Mononuclear cell (primary cell): ENCODE data around the gene EXOC4. TPM values are rescaled to one million over a fixed set of nuclear protein-coding genes. Genes with fewer than 3 reads are reported as not detected.

ENCODE experiments used
- H3K27me3 ChIP-seq: 2 replicates; pipeline ENCODE4 v1.6.0; 2011; ENCODE audit warnings: low read length, control low read depth; ENCODE audit not compliant: insufficient read depth
- H3K4me1 ChIP-seq: 2 replicates; pipeline ENCODE4 v1.5.1; 2011; ENCODE audit warnings: mild to moderate bottlenecking, low read length, control low read depth; ENCODE audit not compliant: insufficient read depth
- H3K4me3 ChIP-seq: 2 replicates; pipeline ENCODE4 v1.5.1; 2011; ENCODE audit warnings: mild to moderate bottlenecking, low read length, moderate library complexity
- H3K9me3 ChIP-seq: 2 replicates; pipeline ENCODE4 v1.5.1; 2011; ENCODE audit warnings: low read depth, mild to moderate bottlenecking, control low read depth, low read length
- total RNA-seq: library from RNA; depleted of rRNA; stranded (reverse); fragments of >200 nt; gene quantifications from one replicate; pipeline ENCODE4 v1.2.3, GENCODE V29; 2012

Gene EXOC4
- total RNA-seq, 1 donor = 106 TPM

DNA sequence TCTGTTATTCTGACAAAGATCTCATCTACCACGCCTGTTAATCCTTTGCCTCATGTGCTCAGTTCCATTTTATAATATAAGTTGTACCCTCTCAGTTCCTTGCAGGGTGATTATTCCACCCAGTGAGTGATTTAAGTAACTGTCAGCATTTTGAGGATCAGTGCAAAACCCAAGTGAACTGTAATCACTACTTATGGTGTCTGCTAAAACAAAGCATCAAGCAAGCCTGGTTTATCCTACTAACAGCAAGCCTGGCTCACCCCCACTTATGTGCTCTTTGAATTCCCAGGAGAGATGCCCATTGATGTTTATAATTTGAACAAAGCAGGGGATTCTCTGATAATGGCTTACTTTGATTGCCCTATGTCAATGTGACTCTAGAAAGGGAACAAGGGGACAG is 687.5 kb downstream of the EXOC4 start:
- H3K9me3 ChIP-seq = no peaks in the 10 kb centered on the region
- H3K4me1 ChIP-seq = no peaks in the 10 kb centered on the region
- no peaks in the 10 kb centered on the region for H3K27me3 ChIP-seq
- no peak overlapping the region for H3K4me3 ChIP-seq

DNA sequence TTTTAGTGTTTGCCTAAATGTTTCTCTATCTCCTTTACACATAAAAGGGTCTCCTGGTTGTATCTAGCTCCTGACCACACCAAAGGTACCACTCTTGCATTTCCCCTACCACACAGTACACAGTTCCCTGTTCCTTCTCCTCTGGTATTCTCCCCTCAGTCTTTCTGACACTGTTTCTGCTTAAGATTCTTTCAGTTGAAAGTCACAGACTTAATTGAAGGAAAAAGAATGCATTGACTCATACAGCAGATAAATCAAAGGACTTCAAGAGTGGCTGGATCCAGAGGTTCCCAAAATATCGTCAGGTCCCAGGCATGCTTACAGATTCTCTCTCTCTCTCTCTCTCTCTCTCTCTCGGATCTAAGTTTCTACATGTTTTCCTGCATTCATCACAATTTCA is 688.6 kb downstream of the EXOC4 start:
- Histone ChIP-seq H3K4me3 (no peak overlapping the region), H3K27me3 (no peaks in the 10 kb centered on the region), H3K4me1 (no peaks in the 10 kb centered on the region), H3K9me3 (no peaks in the 10 kb centered on the region)

DNA sequence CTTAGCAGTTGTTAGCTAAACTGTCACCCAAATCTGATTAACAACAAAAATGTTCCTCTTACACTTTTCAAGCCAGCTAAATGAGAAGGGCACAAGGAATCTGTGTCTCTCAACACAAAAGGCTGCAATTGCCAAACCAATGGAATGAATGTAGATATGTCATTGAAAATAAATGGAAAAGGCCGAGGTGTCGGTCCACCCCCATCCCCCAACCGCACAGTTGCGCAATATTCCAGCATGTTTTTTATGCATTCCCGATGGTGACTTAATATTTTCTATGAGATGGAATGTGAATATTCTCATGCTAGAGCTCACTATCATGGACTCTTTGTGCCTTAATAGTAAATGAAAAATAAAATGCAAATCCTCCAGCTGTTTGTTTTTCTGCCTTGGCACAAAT is 692.6 kb downstream of the EXOC4 start:
- Histone ChIP-seq H3K9me3 (no peaks in the 10 kb centered on the region), H3K4me3 (no peak overlapping the region), H3K4me1 (no peaks in the 10 kb centered on the region), H3K27me3 (no peaks in the 10 kb centered on the region)

DNA sequence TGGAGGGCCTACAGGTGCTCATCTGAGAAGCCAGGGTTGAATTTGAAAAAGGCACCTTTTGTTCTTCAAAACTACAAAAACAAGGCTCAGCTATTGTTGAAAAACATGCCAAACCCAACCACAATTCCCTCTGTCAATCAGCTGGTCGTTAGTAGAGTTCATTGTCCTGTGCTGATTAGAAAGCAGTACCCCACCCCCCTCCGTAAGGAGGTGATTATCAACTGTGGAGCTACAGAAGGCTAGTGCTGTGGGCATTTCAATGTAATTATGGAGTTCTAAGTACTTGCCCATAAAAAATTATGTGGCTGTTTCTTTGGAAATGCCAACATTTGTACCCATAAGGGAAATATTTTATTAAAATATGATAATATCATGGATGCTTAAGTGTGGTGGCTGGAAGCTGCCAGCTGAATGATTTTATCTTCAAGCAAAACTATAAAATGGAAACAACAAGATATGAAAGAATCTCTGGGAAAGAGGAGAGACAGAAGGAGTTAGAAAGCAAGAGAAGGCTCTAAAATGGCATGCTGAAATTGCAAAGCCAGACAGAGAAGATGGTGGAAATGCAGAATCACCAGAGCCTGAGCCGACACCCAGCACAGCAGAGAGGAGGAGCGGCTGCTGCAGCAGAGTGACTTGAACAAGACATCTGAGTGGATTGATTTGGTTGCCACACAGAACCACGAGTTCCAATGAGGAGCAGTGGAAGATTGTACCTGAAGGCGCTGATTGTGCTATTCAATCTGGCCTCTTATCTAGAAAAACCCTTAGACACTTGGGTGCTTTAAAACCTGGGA is 694.8 kb downstream of the EXOC4 start:
- Histone ChIP-seq H3K4me1 (no peaks in the 10 kb centered on the region), H3K4me3 (no peak overlapping the region), H3K27me3 (no peaks in the 10 kb centered on the region), H3K9me3 (no peaks in the 10 kb centered on the region)

DNA sequence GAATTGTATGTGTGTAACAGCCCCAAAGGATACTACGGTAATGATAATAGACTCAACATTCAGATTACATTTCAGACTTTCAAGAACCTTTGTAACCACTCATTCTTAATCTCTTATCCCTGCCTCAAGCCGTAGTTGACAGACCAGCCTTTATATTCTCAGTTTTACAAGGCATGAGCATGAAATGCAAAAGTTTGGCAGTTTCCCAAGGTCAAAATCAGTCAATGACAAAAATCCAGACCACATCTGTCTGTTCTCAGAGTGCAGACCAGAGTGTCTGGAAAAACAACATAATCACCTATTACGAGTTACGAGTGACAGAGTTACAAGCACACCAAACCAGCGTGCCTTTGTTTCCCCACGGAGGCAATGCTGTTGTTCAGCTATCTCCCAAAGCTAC is 695.7 kb downstream of the EXOC4 start:
- H3K4me3 ChIP-seq = no peak overlapping the region
- H3K4me1 ChIP-seq = no peaks in the 10 kb centered on the region
- H3K27me3 ChIP-seq = no peaks in the 10 kb centered on the region
- H3K9me3 ChIP-seq = no peaks in the 10 kb centered on the region

DNA sequence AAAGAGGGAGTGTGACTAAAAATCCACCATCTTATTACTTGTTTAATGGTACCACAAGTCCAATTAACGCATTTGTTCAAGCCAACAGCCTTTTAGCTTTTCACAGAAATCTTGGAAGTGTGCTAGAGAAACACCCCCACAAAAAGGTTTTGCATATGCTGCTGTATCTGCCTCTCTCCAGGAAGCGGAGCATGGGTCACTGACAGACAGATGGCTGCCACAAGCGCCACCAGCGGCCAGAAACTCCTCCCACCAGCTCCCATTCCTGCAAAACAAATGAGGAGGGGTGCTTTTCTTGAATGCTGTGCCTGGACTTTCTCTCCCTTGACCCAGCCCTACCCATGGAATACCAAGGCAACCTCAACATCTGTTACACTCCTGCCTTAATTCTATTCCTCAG is 698.0 kb downstream of the EXOC4 start:
- Histone ChIP-seq H3K4me3 (no peak overlapping the region), H3K4me1 (no peaks in the 10 kb centered on the region), H3K27me3 (no peaks in the 10 kb centered on the region), H3K9me3 (no peaks in the 10 kb centered on the region)

DNA sequence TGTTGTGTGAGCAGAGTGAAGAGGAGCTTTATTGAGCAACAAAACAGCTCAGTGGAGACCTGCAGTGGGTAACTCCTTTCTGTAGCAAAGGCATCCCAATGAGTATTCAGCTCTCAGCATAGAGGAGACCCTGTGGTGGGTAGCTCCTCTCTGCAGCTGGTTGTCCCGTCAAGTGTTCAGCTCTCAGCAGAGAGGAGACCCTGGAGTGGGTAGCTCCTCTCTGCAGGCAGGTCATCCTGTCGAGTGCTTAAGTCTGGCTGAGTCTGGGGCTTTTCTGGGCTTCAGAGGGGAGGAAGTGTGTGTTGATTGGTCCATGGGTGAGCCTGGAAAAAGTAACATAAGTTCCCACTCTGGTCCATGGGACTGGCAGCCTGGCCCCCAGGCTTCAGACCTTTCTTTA is 702.3 kb downstream of the EXOC4 start:
- Histone ChIP-seq H3K4me3 (no peak overlapping the region), H3K27me3 (no peaks in the 10 kb centered on the region), H3K9me3 (no peaks in the 10 kb centered on the region), H3K4me1 (no peaks in the 10 kb centered on the region)

DNA sequence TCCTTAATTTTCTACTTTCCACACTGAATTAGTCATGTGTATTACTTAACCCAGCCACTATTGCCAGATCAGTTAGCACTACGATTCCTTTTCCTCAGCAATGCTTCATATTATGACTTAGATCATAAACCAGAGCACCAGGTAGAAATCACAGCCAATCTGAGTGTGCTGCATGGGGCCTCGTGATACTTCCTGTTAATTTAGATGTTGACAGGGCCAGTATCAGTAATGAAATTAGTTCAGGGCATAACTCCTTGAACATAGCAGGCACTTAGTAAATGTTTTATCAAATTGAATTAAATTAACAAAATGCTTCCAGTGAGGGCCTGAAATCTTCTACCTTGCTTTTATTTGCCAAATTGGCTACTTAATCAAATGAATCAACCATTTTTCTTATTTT is 705.0 kb downstream of the EXOC4 start:
- Histone ChIP-seq H3K27me3 (no peaks in the 10 kb centered on the region), H3K4me1 (no peaks in the 10 kb centered on the region), H3K4me3 (no peak overlapping the region), H3K9me3 (no peaks in the 10 kb centered on the region)

DNA sequence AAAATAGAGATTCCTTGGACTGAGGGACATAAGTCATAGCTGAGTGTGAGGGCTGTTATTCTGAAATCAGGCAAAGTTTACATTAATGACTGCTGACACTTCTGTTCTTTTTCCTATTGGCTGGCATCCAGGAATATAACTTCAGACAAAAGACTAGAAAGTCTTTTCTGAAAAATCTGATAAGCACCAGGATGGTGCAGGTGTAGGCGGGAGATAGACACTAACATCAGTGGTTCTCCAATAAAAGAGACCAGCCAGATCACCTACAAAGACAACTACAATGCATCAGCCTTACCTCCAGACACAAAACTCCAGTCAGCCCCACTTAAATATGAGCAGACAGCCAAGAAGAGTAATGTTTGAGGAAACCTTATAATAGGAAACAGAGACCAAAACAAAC is 705.9 kb downstream of the EXOC4 start:
- Histone ChIP-seq H3K27me3 (no peaks in the 10 kb centered on the region), H3K4me1 (no peaks in the 10 kb centered on the region), H3K4me3 (no peak overlapping the region), H3K9me3 (no peaks in the 10 kb centered on the region)

DNA sequence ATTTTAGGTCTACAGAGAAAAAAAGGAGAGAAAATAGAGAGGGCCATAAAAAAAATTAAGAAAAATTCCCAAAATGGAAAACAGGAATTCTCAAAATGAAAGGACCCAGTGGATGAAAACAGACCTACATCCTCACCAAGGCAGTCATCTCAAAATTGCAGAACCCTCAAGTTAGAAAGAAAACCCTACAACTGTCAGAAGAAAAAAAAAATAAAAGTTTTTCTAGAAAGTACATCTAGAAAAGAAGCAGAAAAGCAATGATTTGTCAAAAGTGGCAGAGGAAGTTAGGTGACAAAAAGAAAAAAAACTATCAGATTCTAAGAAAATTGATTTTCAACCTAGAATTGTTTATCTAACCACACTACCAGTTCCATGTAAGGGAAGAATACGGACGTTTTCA is 706.6 kb downstream of the EXOC4 start:
- H3K4me1 ChIP-seq = no peaks in the 10 kb centered on the region
- no peak overlapping the region for H3K4me3 ChIP-seq
- H3K9me3 ChIP-seq = no peaks in the 10 kb centered on the region
- H3K27me3 ChIP-seq = no peaks in the 10 kb centered on the region

DNA sequence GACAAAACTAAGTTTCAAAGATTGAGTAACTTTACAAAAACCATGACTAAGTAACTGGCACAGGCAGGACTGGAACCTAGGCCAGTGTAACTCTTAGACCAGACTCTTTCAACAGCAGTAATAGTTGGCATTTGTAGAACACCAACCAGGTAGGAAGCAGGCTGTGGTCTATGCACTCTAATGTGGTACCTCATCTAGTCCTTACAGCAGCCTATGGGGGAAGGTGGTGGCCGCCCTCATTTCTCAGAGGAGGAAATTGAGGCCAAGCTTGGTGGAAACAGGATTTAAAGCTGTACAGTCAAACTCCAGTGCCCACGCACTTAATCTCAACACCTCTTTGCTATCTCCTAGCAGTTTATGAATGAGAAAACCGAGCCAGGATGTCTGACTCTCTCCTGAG is 708.8 kb downstream of the EXOC4 start:
- no peaks in the 10 kb centered on the region for H3K27me3 ChIP-seq
- no peaks in the 10 kb centered on the region for H3K4me1 ChIP-seq
- no peak overlapping the region for H3K4me3 ChIP-seq
- H3K9me3 ChIP-seq = no peaks in the 10 kb centered on the region

DNA sequence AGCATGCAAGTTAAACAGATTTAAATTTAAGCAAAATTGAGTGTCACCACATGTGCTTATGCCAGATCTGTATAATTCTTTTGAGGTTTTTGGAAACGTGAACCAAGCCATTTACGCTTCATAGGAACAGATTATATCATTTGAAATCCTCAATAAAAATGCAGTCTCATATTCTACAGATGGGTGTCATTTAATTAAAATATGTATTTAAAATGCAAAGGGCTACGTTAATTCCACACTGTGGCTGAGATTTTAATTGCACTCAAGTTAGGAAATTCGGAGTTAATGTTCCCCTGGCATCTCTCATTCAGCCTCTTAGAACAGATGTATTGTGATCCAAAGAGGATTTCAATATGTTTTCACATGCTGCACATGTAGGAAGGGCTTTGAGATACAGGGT is 709.8 kb downstream of the EXOC4 start:
- Histone ChIP-seq H3K9me3 (no peaks in the 10 kb centered on the region), H3K4me1 (no peaks in the 10 kb centered on the region), H3K4me3 (no peak overlapping the region), H3K27me3 (no peaks in the 10 kb centered on the region)

DNA sequence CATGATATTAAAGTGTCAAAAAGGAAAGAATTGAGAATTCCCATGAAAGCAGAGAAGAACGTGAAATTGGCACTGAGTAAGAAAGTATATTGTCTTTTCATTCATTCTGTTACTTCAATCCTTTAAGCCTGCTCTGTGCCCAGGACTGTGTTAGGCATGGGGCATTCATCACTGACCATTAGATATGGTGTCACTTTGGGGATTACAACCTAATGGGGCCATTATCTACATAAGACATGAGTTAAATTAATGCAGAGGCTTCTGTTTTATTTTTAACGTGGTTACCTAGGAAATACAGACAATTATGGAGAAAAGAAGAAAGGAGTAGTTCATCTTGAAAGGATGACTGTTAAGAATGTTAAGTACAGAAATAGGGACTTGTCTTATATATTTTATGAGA is 710.8 kb downstream of the EXOC4 start:
- Histone ChIP-seq H3K4me1 (no peaks in the 10 kb centered on the region), H3K9me3 (no peaks in the 10 kb centered on the region), H3K27me3 (no peaks in the 10 kb centered on the region), H3K4me3 (no peak overlapping the region)

DNA sequence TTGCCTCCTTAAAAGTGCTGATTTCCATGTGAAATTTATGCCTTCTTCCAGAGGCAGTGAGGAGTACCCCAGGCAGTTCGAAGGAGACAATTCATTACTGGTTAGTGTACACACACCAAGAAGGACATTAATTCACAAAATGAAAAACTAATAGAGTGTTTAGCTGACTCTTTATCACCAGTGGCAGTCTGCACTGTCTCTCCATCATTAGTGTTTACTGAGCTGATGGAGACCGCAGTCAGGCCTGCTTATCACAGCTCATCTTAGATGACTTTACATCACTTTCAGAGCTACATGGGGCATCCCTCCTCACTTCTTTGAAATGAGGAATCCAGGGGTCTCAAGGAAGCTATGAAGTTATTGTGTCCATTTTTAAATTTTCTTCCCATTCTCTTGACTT is 718.7 kb downstream of the EXOC4 start:
- Histone ChIP-seq H3K27me3 (no peaks in the 10 kb centered on the region), H3K4me3 (no peak overlapping the region), H3K4me1 (no peaks in the 10 kb centered on the region), H3K9me3 (no peaks in the 10 kb centered on the region)

DNA sequence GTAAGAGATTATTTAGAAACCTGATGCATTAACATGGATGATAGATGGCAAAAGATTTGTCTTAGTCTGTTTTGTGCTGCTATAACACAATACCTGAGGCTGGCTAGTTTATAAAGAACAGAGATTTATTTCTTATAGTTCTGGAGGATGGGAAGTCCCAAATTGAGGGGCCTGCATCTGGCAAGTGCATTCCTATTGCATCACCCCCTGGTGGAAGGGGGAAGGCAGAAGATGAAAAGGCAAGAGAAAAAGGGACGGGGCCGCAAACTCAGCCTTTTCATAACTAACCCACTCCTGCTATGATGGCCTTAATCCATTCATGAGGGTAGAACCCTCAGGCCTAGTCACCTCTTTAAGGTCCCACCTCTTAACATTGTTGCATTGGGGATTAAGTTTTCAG is 720.8 kb downstream of the EXOC4 start:
- H3K27me3 ChIP-seq = no peaks in the 10 kb centered on the region
- no peaks in the 10 kb centered on the region for H3K9me3 ChIP-seq
- H3K4me1 ChIP-seq = no peaks in the 10 kb centered on the region
- H3K4me3 ChIP-seq = no peak overlapping the region

DNA sequence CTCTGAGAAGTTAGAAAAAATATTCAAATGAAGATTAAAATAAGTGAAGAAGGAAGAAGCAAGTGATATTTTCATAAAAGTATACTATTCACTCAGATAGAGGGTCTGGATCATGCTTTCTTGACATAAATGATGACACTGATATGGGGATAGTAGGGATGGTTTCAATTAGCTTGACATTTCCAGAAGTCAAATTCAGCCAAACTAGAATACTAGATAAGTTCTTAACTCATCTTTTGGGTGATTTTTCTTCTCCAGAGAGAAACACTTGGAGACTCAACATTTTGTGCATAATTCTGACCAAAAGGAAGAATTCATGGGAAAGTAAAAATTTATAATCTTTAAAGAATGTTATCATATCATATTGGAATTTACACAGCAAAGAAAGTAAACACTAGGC is 722.3 kb downstream of the EXOC4 start:
- Histone ChIP-seq H3K4me1 (no peaks in the 10 kb centered on the region), H3K27me3 (no peaks in the 10 kb centered on the region), H3K9me3 (no peaks in the 10 kb centered on the region), H3K4me3 (no peak overlapping the region)
